Measurements from ENCODE around the gene ABCC1. TPM values are rescaled to one million over a fixed set of nuclear protein-coding genes. Genes with fewer than 3 reads are reported as not detected.

Gene ABCC1
- total and polyA plus RNA-seq, 2 of the 8 experiments (the other 6 are each of a cell fraction or from before 2014, with no cell fraction given) = 42.6 to 66.8 TPM

- TF ChIP-seq EP300 (IDR thresholded peaks at IDR 0.05; ENCODE audit: borderline replicate concordance in 1 of 2, low read depth in 2 of 2, low read length in 2 of 2) = no peak
- H3K4me2 ChIP-seq (ENCODE audit: insufficient read depth in 1 of 2, low read depth in 2 of 2, low read length in 2 of 2) = no peak overlapping the region
- DNase-seq (ENCODE audit: low read depth in 1 of 2, low spot score in 2 of 2) (no peak), FAIRE-seq (no peak)
- no peak overlapping the region for H3K56ac ChIP-seq (replicated peaks; ENCODE audit: insufficient read length, low read depth, low read length)
- no peak overlapping the region for H2AK5ac ChIP-seq (ENCODE audit: low read depth, low read length)
- no peaks in the 10 kb centered on the region for H3K23me2 ChIP-seq (ENCODE audit: low read depth, low read length)
- H2BK120ac ChIP-seq (replicated peaks; ENCODE audit: low read depth, low read length) = no peak overlapping the region
- H3K4me1 ChIP-seq (replicated peaks in 1 of 4; ENCODE audit: control insufficient read depth in 3 of 4, insufficient read depth in 4 of 4, low read length in 3 of 4) = no peaks in the 10 kb centered on the region
- ChIA-PET CTCF (ENCODE audit: partially characterized antibody) (no interaction called here), POLR2A (ENCODE audit: partially characterized antibody) (no interaction called here)
- H3K79me2 ChIP-seq (ENCODE audit: control insufficient read depth in 1 of 2, insufficient read depth in 2 of 2, low read length in 2 of 2) = no peaks in the 10 kb centered on the region; a peak in 1 of 4 replicates
- no peak overlapping the region for H3K27ac ChIP-seq (ENCODE audit: low read depth, low read length)
- no peak overlapping the region for H3K23ac ChIP-seq (ENCODE audit: insufficient read length)
- H4K8ac ChIP-seq (ENCODE audit: extremely low read depth, insufficient read depth, low read length) = no peak overlapping the region; the same call in 1 of the 2 replicates
- 83% methylated on average over 3 of the region's 4 CpGs; no CpG with 5 or more reads in 1 of the 2 experiments for WGBS, 2 experiments (ENCODE audit: extremely low coverage in 1 of 2, insufficient coverage in 1 of 2, insufficient read length in 1 of 2, insufficient replicate concordance in 2 of 2, low coverage in 1 of 2, low lambda C conversion rate in 2 of 2, missing lambda C conversion rate in 1 of 2)
- no peaks in the 10 kb centered on the region for H3K9me3 ChIP-seq (ENCODE audit: insufficient read depth in 2 of 2, low read depth in 1 of 2, low read length in 1 of 2)
- peaks cover 13 to 32% (median 27%) of the 10 kb centered on the region in 4 experiments; a peak in 7 of 8 replicates for H3K36me3 ChIP-seq (ENCODE audit: control insufficient read depth in 2 of 4, insufficient read depth in 4 of 4, low read length in 3 of 4)
- H3K4ac ChIP-seq (replicated peaks; ENCODE audit: insufficient read length, low read depth, low read length) = no peak overlapping the region
- no peak overlapping the region for H2BK15ac ChIP-seq (ENCODE audit: low read length)
- no peak overlapping the region for H2BK12ac ChIP-seq (ENCODE audit: low read depth, low read length)
- H3K79me1 ChIP-seq (ENCODE audit: low read depth, low read length) = peaks cover 3% of the 10 kb centered on the region; the same call in 1 of the 2 replicates
- H3K4me3 ChIP-seq (ENCODE audit: extremely low read depth in 1 of 4, insufficient read depth in 2 of 4, low read depth in 3 of 4, low read length in 4 of 4) = no peak overlapping the region
- no peak overlapping the region for H4K91ac ChIP-seq (replicated peaks; ENCODE audit: insufficient read length, low read length)
- H3K18ac ChIP-seq (ENCODE audit: extremely low read depth, low read length) = no peak overlapping the region
- no peaks in the 10 kb centered on the region for H3K27me3 ChIP-seq (replicated peaks in 1 of 4; ENCODE audit: control insufficient read depth in 3 of 4, extremely low read depth in 1 of 4, insufficient read depth in 3 of 4, low read length in 3 of 4)
- H3K9ac ChIP-seq (replicated peaks in 1 of 4; ENCODE audit: extremely low read depth in 1 of 4, low read depth in 3 of 4, low read length in 3 of 4) = no peak overlapping the region
- H3K14ac ChIP-seq (ENCODE audit: insufficient read length) = no peak overlapping the region
- no peak overlapping the region for H2BK20ac ChIP-seq (ENCODE audit: low read length)
- H2AFZ ChIP-seq (ENCODE audit: low read length) = no peak overlapping the region
- H4K5ac ChIP-seq (ENCODE audit: insufficient read length, low read depth, low read length) = no peak overlapping the region
- peaks cover 5 to 6% of the 10 kb centered on the region in 2 experiments for H4K20me1 ChIP-seq (replicated peaks in 1 of 2; ENCODE audit: control insufficient read depth in 1 of 2, insufficient read depth in 2 of 2, low read length in 2 of 2)
- H2BK5ac ChIP-seq (ENCODE audit: low read depth, low read length) = no peak overlapping the region
Measured at GRCh38 chr16:16099320-16099719, 149.9 kb downstream of the ABCC1 start.
